Mesothelial cell of epicardium (in vitro differentiated cells): ENCODE data around the gene PLXND1. TPM values are rescaled to one million over a fixed set of nuclear protein-coding genes. Genes with fewer than 3 reads are reported as not detected.
A peak's percentile ranks its signal among the peaks of the same experiment; 100 is the strongest.

ENCODE experiments used
- DNase-seq, 2 experiments: peaks; one replicate each; pipeline ENCODE4 v3.0.0; 2021; ENCODE audit warnings: low spot score in 2 of 2; ENCODE audit not compliant: unreplicated experiment in 2 of 2
- H3K27ac Mint-ChIP-seq: 2 replicates; pipeline ENCODE4 v1.8.0; 2021; ENCODE audit warnings: mixed read lengths
- H3K27me3 Mint-ChIP-seq: 2 replicates; pipeline ENCODE4 v1.8.0; 2021; ENCODE audit warnings: low read depth, mixed read lengths
- H3K36me3 Mint-ChIP-seq: 2 replicates; pipeline ENCODE4 v1.8.0; 2021; ENCODE audit warnings: mixed read lengths
- H3K4me1 Mint-ChIP-seq: 2 replicates; pipeline ENCODE4 v1.8.0; 2021; ENCODE audit warnings: mixed read lengths
- H3K4me3 Mint-ChIP-seq: 2 replicates; pipeline ENCODE4 v1.8.0; 2021; ENCODE audit warnings: mild to moderate bottlenecking, moderate library complexity, mixed read lengths
- H3K9me3 Mint-ChIP-seq: 2 replicates; pipeline ENCODE4 v1.8.0; 2021; ENCODE audit warnings: mixed read lengths
- CTCF ChIP-seq: fragments of 200-600 bp; sonication (generic); IDR thresholded peaks from one replicate; pipeline ENCODE4 v1.5.0; 2021; ENCODE audit warnings: antibody characterized with exemption; ENCODE audit not compliant: unreplicated experiment
- total RNA-seq: library from RNA; stranded (reverse); gene quantifications from 3 replicates; pipeline ENCODE4 v1.2.1, GENCODE V29; 2021

Gene PLXND1
- total RNA-seq, 1 donor from 2014 or later: 60.6 TPM

- H3K4me3 Mint-ChIP-seq: no peak overlapping the region
- TF ChIP-seq CTCF: no peak
- H3K27me3 Mint-ChIP-seq: no peaks in the 10 kb centered on the region
- no peak for DNase-seq
- H3K36me3 Mint-ChIP-seq: no peaks in the 10 kb centered on the region
- H3K27ac Mint-ChIP-seq: no peak overlapping the region
- H3K4me1 Mint-ChIP-seq: peaks cover 14% of the 10 kb centered on the region
- no peaks in the 10 kb centered on the region for H3K9me3 Mint-ChIP-seq
These were observed 70.2 kb downstream of the PLXND1 start for GRCh38 chr3:129536374-129536667.

DNA sequence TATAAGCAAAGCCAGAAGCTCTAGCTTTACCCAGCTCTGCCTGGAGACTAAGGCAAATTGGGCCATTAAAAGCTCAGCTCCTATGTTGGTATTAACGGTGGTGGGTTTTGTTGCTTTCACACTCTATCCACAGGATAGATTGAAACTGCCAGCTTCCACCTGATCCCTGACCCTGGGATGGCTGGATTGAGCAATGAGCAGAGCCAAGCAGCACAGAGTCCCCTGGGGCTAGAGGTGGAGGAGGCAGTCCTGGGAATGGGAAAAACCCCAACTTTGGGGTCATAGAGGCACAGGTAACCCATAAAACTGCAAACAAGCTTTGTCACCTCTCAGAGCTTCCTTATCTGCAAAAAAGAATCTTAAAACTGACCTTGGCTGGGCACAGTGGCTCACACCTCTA, 71.4 kb downstream of the PLXND1 start:
- no peak for DNase-seq

GRCh38 chr3:129534428-129535027, 71.9 kb downstream of the PLXND1 start:
- Mint-ChIP-seq H3K4me1 (peaks cover 28% of the 10 kb centered on the region), H3K27me3 (no peaks in the 10 kb centered on the region), H3K27ac (peak overlapping the region; percentile 67), H3K36me3 (no peaks in the 10 kb centered on the region), H3K9me3 (no peaks in the 10 kb centered on the region), H3K4me3 (no peak overlapping the region)
- no peak for TF ChIP-seq CTCF
- no peak for DNase-seq

More for the DNA sequence above, 71.4 kb downstream of the PLXND1 start:
- H3K9me3 Mint-ChIP-seq: no peaks in the 10 kb centered on the region
- no peak for TF ChIP-seq CTCF
- H3K36me3 Mint-ChIP-seq: no peaks in the 10 kb centered on the region
- H3K27me3 Mint-ChIP-seq: no peaks in the 10 kb centered on the region
- H3K4me1 Mint-ChIP-seq: peaks cover 22% of the 10 kb centered on the region
- no peak overlapping the region for H3K27ac Mint-ChIP-seq
- H3K4me3 Mint-ChIP-seq: no peak overlapping the region

DNA sequence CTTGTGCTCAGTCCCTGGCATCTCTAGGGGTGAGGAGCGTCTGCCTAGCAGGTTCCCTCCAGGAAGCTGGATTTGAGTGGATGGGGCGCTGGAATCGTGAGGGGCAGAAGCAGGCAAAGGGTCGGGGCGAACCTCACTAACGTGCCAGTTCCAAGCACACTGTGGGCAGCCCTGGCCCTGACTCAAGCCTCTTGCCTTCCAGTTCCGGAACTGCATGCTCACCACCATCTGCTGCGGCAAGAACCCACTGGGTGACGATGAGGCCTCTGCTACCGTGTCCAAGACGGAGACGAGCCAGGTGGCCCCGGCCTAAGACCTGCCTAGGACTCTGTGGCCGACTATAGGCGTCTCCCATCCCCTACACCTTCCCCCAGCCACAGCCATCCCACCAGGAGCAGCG, 73.1 kb downstream of the PLXND1 start:
- Mint-ChIP-seq H3K9me3 (no peaks in the 10 kb centered on the region), H3K27me3 (no peaks in the 10 kb centered on the region), H3K36me3 (no peaks in the 10 kb centered on the region), H3K4me3 (no peak overlapping the region), H3K27ac (no peak overlapping the region), H3K4me1 (peaks cover 28% of the 10 kb centered on the region)
- TF ChIP-seq CTCF: no peak
- DNase-seq: no peak

GRCh38 chr3:129532261-129532660, 74.2 kb downstream of the PLXND1 start:
- no peak overlapping the region for H3K27ac Mint-ChIP-seq
- no peak for DNase-seq
- H3K9me3 Mint-ChIP-seq: no peaks in the 10 kb centered on the region
- no peak for TF ChIP-seq CTCF
- no peak overlapping the region for H3K4me3 Mint-ChIP-seq
- H3K27me3 Mint-ChIP-seq: no peaks in the 10 kb centered on the region
- peaks cover 28% of the 10 kb centered on the region for H3K4me1 Mint-ChIP-seq
- H3K36me3 Mint-ChIP-seq: no peaks in the 10 kb centered on the region

- H3K9me3 Mint-ChIP-seq: no peaks in the 10 kb centered on the region
- H3K27me3 Mint-ChIP-seq: no peaks in the 10 kb centered on the region
- H3K4me3 Mint-ChIP-seq: no peak overlapping the region
- no peaks in the 10 kb centered on the region for H3K36me3 Mint-ChIP-seq
- no peak for DNase-seq
- TF ChIP-seq CTCF: no peak
- peaks cover 28% of the 10 kb centered on the region for H3K4me1 Mint-ChIP-seq
- H3K27ac Mint-ChIP-seq: no peak overlapping the region
These were observed 74.8 kb downstream of the PLXND1 start for GRCh38 chr3:129531699-129532098.
